ENCODE data around the gene THEMIS2. TPM values are rescaled to one million over a fixed set of nuclear protein-coding genes. Genes with fewer than 3 reads are reported as not detected.
A peak's percentile ranks its signal among the peaks of the same experiment; 100 is the strongest.
"Not testable (repeated sequence)": the region's sequence is repeated elsewhere in the genome, so short reads cannot be mapped to it uniquely, and the experiment has no call there.

Gene THEMIS2
- total RNA-seq = 10 to 100 TPM; 38.4 to 51.9 TPM

- no peaks in the 10 kb centered on the region for H3K9me3 Mint-ChIP-seq
- DNase-seq (ENCODE audit: low spot score) = peak; percentile 74
- ATAC-seq = peak; percentile 88 to 92
- H3K27me3 Mint-ChIP-seq = no peaks in the 10 kb centered on the region
- H3K36me3 Mint-ChIP-seq = no peaks in the 10 kb centered on the region
- peaks cover 36 to 39% of the 10 kb centered on the region in 2 donors for H3K4me1 Mint-ChIP-seq (ENCODE audit: low read depth in 2 of 2)
- peak within 1 kb of the TSS; percentile 97 for H3K4me3 Mint-ChIP-seq
- peak within 1 kb of the TSS; percentile 61 to 92 for H3K27ac Mint-ChIP-seq
Observed at GRCh38 chr1:27872059-27872801, at the start of gene THEMIS2. Gene THEMIS2 (plus strand): TSS chr1:27872544. CDS start chr1:27872572, 28 bp downstream.

- no peak for DNase-seq (ENCODE audit: low spot score)
- H3K36me3 Mint-ChIP-seq = peaks cover 6% of the 10 kb centered on the region
- no peak overlapping the region for H3K27ac Mint-ChIP-seq
- no peaks in the 10 kb centered on the region for H3K9me3 Mint-ChIP-seq
- H3K4me1 Mint-ChIP-seq (ENCODE audit: low read depth in 2 of 2) = no peaks in the 10 kb centered on the region
- no peaks in the 10 kb centered on the region for H3K27me3 Mint-ChIP-seq
- ATAC-seq = no peak
- H3K4me3 Mint-ChIP-seq = no peak overlapping the region
Observed at GRCh38 chr1:27823784-27824183, 48.6 kb upstream of the THEMIS2 start.

GRCh38 chr1:27824411-27824810 lies 47.9 kb upstream of the THEMIS2 start:
- no peaks in the 10 kb centered on the region for H3K27me3 Mint-ChIP-seq
- no peak for ATAC-seq
- H3K9me3 Mint-ChIP-seq = no peaks in the 10 kb centered on the region
- DNase-seq (ENCODE audit: low spot score) = no peak
- H3K4me3 Mint-ChIP-seq = no peak overlapping the region
- H3K36me3 Mint-ChIP-seq = peaks cover 3% of the 10 kb centered on the region
- no peaks in the 10 kb centered on the region for H3K4me1 Mint-ChIP-seq (ENCODE audit: low read depth in 2 of 2)
- H3K27ac Mint-ChIP-seq = no peak overlapping the region

GRCh38 chr1:27829339-27829960 lies 42.9 kb upstream of the THEMIS2 start:
- ATAC-seq; H3K36me3 Mint-ChIP-seq; DNase-seq (ENCODE audit: low spot score); H3K27me3 Mint-ChIP-seq; H3K9me3 Mint-ChIP-seq: not testable (repeated sequence)
- Mint-ChIP-seq H3K27ac (peak overlapping the region; percentile 94 to 98), H3K4me3 (peak overlapping the region; percentile 96), H3K4me1 (ENCODE audit: low read depth in 2 of 2) (peaks cover 16 to 17% of the 10 kb centered on the region in 2 donors)

GRCh38 chr1:27830621-27831440 lies 41.5 kb upstream of the THEMIS2 start, which contains the start of gene PPP1R8:
Gene PPP1R8 (plus strand): TSS chr1:27830782. CDS start chr1:27830836, 54 bp downstream.
- peak within 1 kb of the TSS; percentile 96 for H3K4me3 Mint-ChIP-seq
- no peaks in the 10 kb centered on the region for H3K36me3 Mint-ChIP-seq
- peak within 1 kb of the TSS; percentile 94 to 98 for H3K27ac Mint-ChIP-seq
- ATAC-seq = peak; percentile 99
- H3K9me3 Mint-ChIP-seq = no peaks in the 10 kb centered on the region
- peak; percentile 94 for DNase-seq (ENCODE audit: low spot score)
- H3K27me3 Mint-ChIP-seq = no peaks in the 10 kb centered on the region
- H3K4me1 Mint-ChIP-seq (ENCODE audit: low read depth in 2 of 2) = peaks cover 20 to 24% of the 10 kb centered on the region in 2 donors

GRCh38 chr1:27831568-27832410 lies 40.6 kb upstream of the THEMIS2 start:
- Mint-ChIP-seq H3K4me3 (peak overlapping the region; percentile 96), H3K27ac (peak overlapping the region; percentile 94 to 98), H3K36me3 (no peaks in the 10 kb centered on the region), H3K4me1 (ENCODE audit: low read depth in 2 of 2) (peaks cover 22 to 27% of the 10 kb centered on the region in 2 donors), H3K9me3 (no peaks in the 10 kb centered on the region), H3K27me3 (no peaks in the 10 kb centered on the region)
- ATAC-seq (no peak), DNase-seq (ENCODE audit: low spot score) (no peak)

GRCh38 chr1:27832762-27833161 lies 39.6 kb upstream of the THEMIS2 start:
- ATAC-seq (no peak), DNase-seq (ENCODE audit: low spot score) (no peak)
- Mint-ChIP-seq H3K4me1 (ENCODE audit: low read depth in 2 of 2) (peaks cover 22 to 27% of the 10 kb centered on the region in 2 donors), H3K4me3 (peak overlapping the region; percentile 96), H3K27me3 (no peaks in the 10 kb centered on the region), H3K9me3 (no peaks in the 10 kb centered on the region), H3K36me3 (no peaks in the 10 kb centered on the region), H3K27ac (peak overlapping the region; percentile 94 to 98)

GRCh38 chr1:27833470-27833869 lies 38.9 kb upstream of the THEMIS2 start:
- no peak for ATAC-seq
- peaks cover 22 to 27% of the 10 kb centered on the region in 2 donors for H3K4me1 Mint-ChIP-seq (ENCODE audit: low read depth in 2 of 2)
- no peaks in the 10 kb centered on the region for H3K9me3 Mint-ChIP-seq
- DNase-seq (ENCODE audit: low spot score) = no peak
- no peaks in the 10 kb centered on the region for H3K36me3 Mint-ChIP-seq
- no peak overlapping the region for H3K4me3 Mint-ChIP-seq
- H3K27me3 Mint-ChIP-seq = no peaks in the 10 kb centered on the region
- no peak overlapping the region for H3K27ac Mint-ChIP-seq

GRCh38 chr1:27835046-27835445 lies 37.3 kb upstream of the THEMIS2 start:
- ATAC-seq = no peak
- no peaks in the 10 kb centered on the region for H3K36me3 Mint-ChIP-seq
- no peaks in the 10 kb centered on the region for H3K27me3 Mint-ChIP-seq

GRCh38 chr1:27835501-27835900 lies 36.8 kb upstream of the THEMIS2 start:
- H3K9me3 Mint-ChIP-seq = no peaks in the 10 kb centered on the region
- ATAC-seq (no peak), DNase-seq (ENCODE audit: low spot score) (no peak)
- peaks cover 25 to 27% of the 10 kb centered on the region in 2 donors for H3K4me1 Mint-ChIP-seq (ENCODE audit: low read depth in 2 of 2)
- no peaks in the 10 kb centered on the region for H3K27me3 Mint-ChIP-seq
- H3K27ac Mint-ChIP-seq = peak overlapping the region in 1 of 2 donors; percentile 57
- H3K4me3 Mint-ChIP-seq = no peak overlapping the region
- H3K36me3 Mint-ChIP-seq = no peaks in the 10 kb centered on the region

More at GRCh38 chr1:27835046-27835445, 37.3 kb upstream of the THEMIS2 start:
- DNase-seq (ENCODE audit: low spot score) = no peak
- peaks cover 25 to 27% of the 10 kb centered on the region in 2 donors for H3K4me1 Mint-ChIP-seq (ENCODE audit: low read depth in 2 of 2)
- peak overlapping the region in 1 of 2 donors; percentile 57 for H3K27ac Mint-ChIP-seq
- H3K9me3 Mint-ChIP-seq = no peaks in the 10 kb centered on the region
- no peak overlapping the region for H3K4me3 Mint-ChIP-seq

- Mint-ChIP-seq H3K27ac (peak overlapping the region in 1 of 2 donors; percentile 59), H3K4me1 (ENCODE audit: low read depth in 2 of 2) (no peaks in the 10 kb centered on the region), H3K27me3 (no peaks in the 10 kb centered on the region), H3K36me3 (peaks cover 16% of the 10 kb centered on the region), H3K9me3 (no peaks in the 10 kb centered on the region), H3K4me3 (no peak overlapping the region)
- ATAC-seq (no peak), DNase-seq (ENCODE audit: low spot score) (no peak)
Observed at GRCh38 chr1:27849951-27850350, 22.4 kb upstream of the THEMIS2 start.

- DNase-seq (ENCODE audit: low spot score) = no peak
- Mint-ChIP-seq H3K27me3 (no peaks in the 10 kb centered on the region), H3K27ac (no peak overlapping the region), H3K4me3 (no peak overlapping the region), H3K4me1 (ENCODE audit: low read depth in 2 of 2) (peaks cover 11% of the 10 kb centered on the region in 2 donors), H3K9me3 (no peaks in the 10 kb centered on the region), H3K36me3 (peaks cover 10% of the 10 kb centered on the region)
- no peak for ATAC-seq
Observed at GRCh38 chr1:27855085-27855484, 17.3 kb upstream of the THEMIS2 start.

Measured in natural killer cell treated with Interleukin-12 subunit alpha and Interleukin-12 subunit beta and Interleukin-15 and Interleukin-18, amount 100 ng/mL, for 72 hours (primary cell).